GM19238 (cell line): ENCODE data around the gene JPH4.

Experiments used
- DNase-seq: peaks from one replicate; pipeline ENCODE4 v3.0.0; 2011; ENCODE audit warnings: low spot score; ENCODE audit not compliant: insufficient read length

Gene JPH4

GRCh38 chr14:23564181-23564812 lies 14.3 kb downstream of the JPH4 start:
- DNase-seq, result no peak

GRCh38 chr14:23563473-23564180 lies 15.0 kb downstream of the JPH4 start:
- DNase-seq, result no peak

GRCh38 chr14:23562822-23563472 lies 15.6 kb downstream of the JPH4 start:
- no peak for DNase-seq

GRCh38 chr14:23561873-23562821 lies 16.4 kb downstream of the JPH4 start:
- no peak for DNase-seq

GRCh38 chr14:23561259-23561658 lies 17.3 kb downstream of the JPH4 start:
- DNase-seq, result no peak

GRCh38 chr14:23559926-23560520 lies 18.6 kb downstream of the JPH4 start:
- DNase-seq, result no peak

- DNase-seq, result no peak
Observed at GRCh38 chr14:23559010-23559925, 19.3 kb downstream of the JPH4 start.

GRCh38 chr14:23558346-23559009 lies 20.1 kb downstream of the JPH4 start:
- DNase-seq, result no peak

- no peak for DNase-seq
Observed at GRCh38 chr14:23557946-23558345, 20.6 kb downstream of the JPH4 start.

GRCh38 chr14:23557521-23557920 lies 21.1 kb downstream of the JPH4 start:
- no peak for DNase-seq

GRCh38 chr14:23556700-23557440 lies 21.7 kb downstream of the JPH4 start:
- no peak for DNase-seq

- peak; percentile 95 for DNase-seq
Observed at GRCh38 chr14:23555882-23556699, 22.5 kb downstream of the JPH4 start, which contains the start of gene THTPA. TSS of gene THTPA (plus strand) at chr14:23556271. CDS start at chr14:23556758, 487 bp downstream.

GRCh38 chr14:23555533-23555881 lies 23.1 kb downstream of the JPH4 start:
- no peak for DNase-seq

- peak; percentile 76 for DNase-seq
Observed at GRCh38 chr14:23551266-23552028, 27.1 kb downstream of the JPH4 start, which contains the start of gene ZFHX2. TSS of gene ZFHX2 (minus strand) at chr14:23551765. CDS start at chr14:23535325, 16,440 bp downstream.

GRCh38 chr14:23550812-23551265 lies 27.8 kb downstream of the JPH4 start:
- DNase-seq, result no peak

- DNase-seq, result no peak
Observed at GRCh38 chr14:23550131-23550811, 28.3 kb downstream of the JPH4 start.
